Lower lobe of right lung (tissue), 2 donors: Measurements from ENCODE around the gene DNAH17. TPM values are rescaled to one million over a fixed set of nuclear protein-coding genes. Genes with fewer than 3 reads are reported as not detected.

Experiments used
- ATAC-seq, 2 donors: fragments of 200-7000 bp; cut with Tn5 transposase; one replicate each; pipeline ENCODE4 v1.9.1; 2020 to 2022; ENCODE audit warnings: mild to moderate bottlenecking in 2 of 2, moderate library complexity in 2 of 2
- DNase-seq: peaks from one replicate; pipeline ENCODE4 v3.0.0-alpha.2; 2020
- H3K27ac ChIP-seq: fragments of 200-600 bp; one replicate; pipeline ENCODE4 v1.8.0; 2022
- H3K27me3 ChIP-seq: fragments of 200-600 bp; one replicate; pipeline ENCODE4 v1.8.0; 2022; ENCODE audit warnings: low read depth
- H3K36me3 ChIP-seq: fragments of 200-600 bp; one replicate; pipeline ENCODE4 v1.8.0; 2022; ENCODE audit warnings: mild to moderate bottlenecking
- H3K4me1 ChIP-seq: fragments of 200-600 bp; one replicate; pipeline ENCODE4 v1.8.0; 2022
- H3K4me3 ChIP-seq: fragments of 200-600 bp; one replicate; pipeline ENCODE4 v1.8.0; 2022; ENCODE audit warnings: mild to moderate bottlenecking
- H3K9me3 ChIP-seq: fragments of 200-600 bp; one replicate; pipeline ENCODE4 v1.8.0; 2022
- intact Hi-C: fragments of 100-400 bp; cut with DNase I; formaldehyde crosslinking; loops from one replicate; pipeline ENCODE4 v1.11.0; 2022
- total RNA-seq: library from RNA; stranded (reverse); fragmentation: NEBNext Ultra II Directional; extraction: Animal tissue kit (Norgen Biotek cat#: 25700); gene quantifications from one replicate; pipeline ENCODE4 v1.2.1, GENCODE V29; 2021
- TF ChIP-seq, protein P1 (sequence below): fragments of 200-600 bp; IDR thresholded peaks from one replicate; pipeline ENCODE4 v1.8.0; 2022; ENCODE audit warnings: antibody characterized with exemption, mild to moderate bottlenecking
- donor health status: DM: no; HTN: yes; CAD: no; lungs with severe emphysema.

DNAH17 gene
- total RNA-seq, 1 donor from 2014 or later = 2.8 TPM

- no peaks in the 10 kb centered on the region for H3K9me3 ChIP-seq
- H3K27me3 ChIP-seq = no peaks in the 10 kb centered on the region
- no peak for ATAC-seq
- TF ChIP-seq, protein P1, sequence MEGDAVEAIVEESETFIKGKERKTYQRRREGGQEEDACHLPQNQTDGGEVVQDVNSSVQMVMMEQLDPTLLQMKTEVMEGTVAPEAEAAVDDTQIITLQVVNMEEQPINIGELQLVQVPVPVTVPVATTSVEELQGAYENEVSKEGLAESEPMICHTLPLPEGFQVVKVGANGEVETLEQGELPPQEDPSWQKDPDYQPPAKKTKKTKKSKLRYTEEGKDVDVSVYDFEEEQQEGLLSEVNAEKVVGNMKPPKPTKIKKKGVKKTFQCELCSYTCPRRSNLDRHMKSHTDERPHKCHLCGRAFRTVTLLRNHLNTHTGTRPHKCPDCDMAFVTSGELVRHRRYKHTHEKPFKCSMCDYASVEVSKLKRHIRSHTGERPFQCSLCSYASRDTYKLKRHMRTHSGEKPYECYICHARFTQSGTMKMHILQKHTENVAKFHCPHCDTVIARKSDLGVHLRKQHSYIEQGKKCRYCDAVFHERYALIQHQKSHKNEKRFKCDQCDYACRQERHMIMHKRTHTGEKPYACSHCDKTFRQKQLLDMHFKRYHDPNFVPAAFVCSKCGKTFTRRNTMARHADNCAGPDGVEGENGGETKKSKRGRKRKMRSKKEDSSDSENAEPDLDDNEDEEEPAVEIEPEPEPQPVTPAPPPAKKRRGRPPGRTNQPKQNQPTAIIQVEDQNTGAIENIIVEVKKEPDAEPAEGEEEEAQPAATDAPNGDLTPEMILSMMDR = no peak
- no peaks in the 10 kb centered on the region for H3K36me3 ChIP-seq
- H3K27ac ChIP-seq = no peak overlapping the region
- peaks cover 6% of the 10 kb centered on the region for H3K4me1 ChIP-seq
- intact Hi-C loops = no loop called here
- no peak overlapping the region for H3K4me3 ChIP-seq
- DNase-seq = no peak
Observed at GRCh38 chr17:78437508-78438169, 139.6 kb downstream of the DNAH17 start.

DNA sequence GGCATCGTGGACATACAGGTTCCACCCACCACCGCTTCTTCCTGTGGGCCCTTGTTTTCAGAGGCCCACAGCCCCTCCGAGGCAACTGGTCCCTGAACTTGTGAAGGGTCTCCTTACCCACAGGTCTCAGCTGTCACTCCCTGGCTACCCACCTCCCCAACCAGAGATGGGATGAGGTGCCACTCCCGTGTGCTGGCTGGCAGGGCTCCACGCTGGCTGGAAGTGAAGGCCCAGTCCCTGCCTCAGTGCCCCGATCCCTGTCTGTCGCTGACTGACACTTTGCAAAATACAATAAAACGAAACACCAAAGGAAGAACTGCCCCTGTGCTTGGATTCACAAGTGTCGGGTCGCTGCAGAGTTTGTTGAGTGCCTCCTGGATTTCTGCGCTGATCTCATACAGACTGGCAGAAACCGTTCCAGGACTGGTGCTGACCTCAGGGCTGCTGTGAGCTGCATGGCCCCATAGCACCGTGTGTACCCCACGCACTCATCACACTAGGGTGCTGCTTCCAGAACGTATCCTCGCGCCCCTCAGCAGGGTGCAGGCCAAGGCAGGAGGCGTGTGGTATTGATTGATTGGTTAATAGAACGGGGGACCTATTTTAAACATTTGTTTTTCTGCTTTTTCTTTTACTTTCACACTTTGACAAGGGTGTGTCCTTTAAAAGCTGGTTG lies 141.7 kb downstream of the DNAH17 start:
- no peaks in the 10 kb centered on the region for H3K9me3 ChIP-seq
- H3K27ac ChIP-seq = no peak overlapping the region
- H3K36me3 ChIP-seq = no peaks in the 10 kb centered on the region
- no peak for DNase-seq
- no peaks in the 10 kb centered on the region for H3K27me3 ChIP-seq
- TF ChIP-seq, protein P1 = no peak
- ATAC-seq = no peak
- no peaks in the 10 kb centered on the region for H3K4me1 ChIP-seq
- no peak overlapping the region for H3K4me3 ChIP-seq
- intact Hi-C loops = no loop called here

GRCh38 chr17:78434455-78435329 lies 142.5 kb downstream of the DNAH17 start:
- intact Hi-C loops = no loop called here
- DNase-seq (no peak), ATAC-seq (peak; percentile 4)
- H3K9me3 ChIP-seq = no peaks in the 10 kb centered on the region
- no peaks in the 10 kb centered on the region for H3K4me1 ChIP-seq
- no peak overlapping the region for H3K27ac ChIP-seq
- H3K27me3 ChIP-seq = no peaks in the 10 kb centered on the region
- H3K36me3 ChIP-seq = peaks cover 7% of the 10 kb centered on the region
- TF ChIP-seq, protein P1 = no peak
- H3K4me3 ChIP-seq = no peak overlapping the region

DNA sequence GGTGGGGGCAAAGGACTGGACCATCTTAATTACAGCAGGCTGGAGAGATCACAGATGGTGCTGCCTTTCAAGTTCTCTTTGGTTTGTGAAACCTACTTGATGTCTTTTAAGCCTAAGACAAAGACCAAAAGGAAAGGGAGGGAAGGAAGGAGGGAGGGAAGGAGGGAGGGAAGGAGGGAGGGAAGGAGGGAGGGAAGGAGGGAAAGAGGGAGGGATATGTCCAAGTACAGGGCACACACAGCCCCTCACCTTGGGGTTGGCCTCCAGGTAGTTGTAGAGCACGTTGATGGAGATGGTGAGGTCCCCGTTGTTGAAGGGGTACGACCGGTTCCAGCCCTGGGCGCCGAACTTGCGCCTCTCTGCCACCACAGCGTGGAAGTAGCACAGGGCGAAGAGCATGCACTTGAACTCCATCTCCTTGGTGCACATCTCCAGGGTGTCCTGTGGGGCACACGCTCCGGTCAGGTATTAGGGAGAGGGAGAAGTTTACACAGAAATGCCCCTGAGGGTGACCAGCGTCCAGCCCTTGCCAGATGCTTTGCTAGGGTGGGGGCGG lies 143.3 kb downstream of the DNAH17 start:
- H3K27ac ChIP-seq = no peak overlapping the region

More for the DNA sequence above, 143.3 kb downstream of the DNAH17 start:
- no peak for ATAC-seq
- TF ChIP-seq, protein P1 = no peak
- H3K4me3 ChIP-seq = no peak overlapping the region
- intact Hi-C loops = no loop called here
- no peak for DNase-seq
- H3K4me1 ChIP-seq = no peaks in the 10 kb centered on the region
- no peaks in the 10 kb centered on the region for H3K9me3 ChIP-seq
- peaks cover 16% of the 10 kb centered on the region for H3K36me3 ChIP-seq
- no peaks in the 10 kb centered on the region for H3K27me3 ChIP-seq
